ENCODE measurements around the gene PRSS8. TPM values are rescaled to one million over a fixed set of nuclear protein-coding genes. Genes with fewer than 3 reads are reported as not detected.

Gene PRSS8
- total and polyA plus RNA-seq, 2 donors (not counting 3 experiments of a cell fraction or from before 2014, with no cell fraction given) = 0.12 TPM; not detected in 1

GRCh38 chr16:31125844-31126243, 9.7 kb downstream of the PRSS8 start:
- ChIA-PET POLR2A (no interaction called here), CTCF (interaction anchor here (1.5 kb wide), 1 partner anchor 16 kb away, joined by 7 read pairs; no protein-coding TSS in a partner anchor)
- H3K79me2 ChIP-seq (ENCODE audit: control insufficient read depth, insufficient read depth, low read length) = no peaks in the 10 kb centered on the region
- DNase-seq (ENCODE audit: low read depth, low spot score) (no peak), FAIRE-seq (no peak)
- no peak overlapping the region for H3K9ac ChIP-seq (replicated peaks; ENCODE audit: extremely low read depth, insufficient read depth, low read length)
- no peaks in the 10 kb centered on the region for H3K9me3 ChIP-seq (replicated peaks; ENCODE audit: control insufficient read depth, insufficient read depth, low read length)
- TF ChIP-seq GATA2 (IDR thresholded peaks at IDR 0.05; ENCODE audit: insufficient read depth, insufficient read length, low read depth, low read length) = no peak
- no peak for TF ChIP-seq POLR2AphosphoS5 (IDR thresholded peaks at IDR 0.05; ENCODE audit: insufficient read depth, low read depth, low read length)
- TF ChIP-seq CTCF (IDR thresholded peaks at IDR 0.05; ENCODE audit: extremely low read depth in 1 of 2, insufficient read depth in 1 of 2, low read depth in 1 of 2, low read length in 2 of 2) = no peak
- no peak for TF ChIP-seq MYC (IDR thresholded peaks at IDR 0.05; ENCODE audit: low read depth, low read length)
- TF ChIP-seq JUN (IDR thresholded peaks at IDR 0.05; ENCODE audit: borderline replicate concordance, insufficient read depth, insufficient read length, low read depth) = no peak
- no peak for TF ChIP-seq POLR2A (IDR thresholded peaks at IDR 0.05; ENCODE audit: low read depth, low read length)
- TF ChIP-seq EZH2 (IDR thresholded peaks at IDR 0.05; ENCODE audit: borderline replicate concordance, low read depth, low read length, severe bottlenecking) = no peak
- TF ChIP-seq MAX (IDR thresholded peaks at IDR 0.05; ENCODE audit: insufficient read depth, insufficient read length) = no peak
- no peak overlapping the region for H3K4me2 ChIP-seq (ENCODE audit: insufficient read depth, low read length)
- intact Hi-C loops (cut with micrococcal nuclease) = no loop called here
- no peaks in the 10 kb centered on the region for H4K20me1 ChIP-seq (replicated peaks; ENCODE audit: control insufficient read depth, extremely low read depth, insufficient read depth, low read length)
- dilution Hi-C loops (cut with MboI; ENCODE audit: extremely low pct_ligation_motif_present, low sequenced_read_pairs) = no loop called here
- H3K4me1 ChIP-seq (ENCODE audit: control insufficient read depth, extremely low read depth, insufficient read depth, low read length) = no peaks in the 10 kb centered on the region
- BruUV-seq (replicated peaks) = no TSS peak
- H3K27me3 ChIP-seq (ENCODE audit: control insufficient read depth in 2 of 2, insufficient read depth in 2 of 2, low read length in 2 of 2) = no peaks in the 10 kb centered on the region
- no peak overlapping the region for H3K27ac ChIP-seq (ENCODE audit: insufficient read depth, low read depth, low read length)
- H3K4me3 ChIP-seq (replicated peaks in 1 of 3; ENCODE audit: insufficient read depth in 1 of 3, low read depth in 1 of 3, low read length in 3 of 3) = no peak overlapping the region
- H3K9me1 ChIP-seq (replicated peaks; ENCODE audit: control insufficient read depth, extremely low read depth, insufficient read depth, low read length) = no peaks in the 10 kb centered on the region
- peaks cover 0 to 13% of the 10 kb centered on the region in 2 experiments for H3K36me3 ChIP-seq (ENCODE audit: control insufficient read depth in 2 of 2, extremely low read depth in 1 of 2, insufficient read depth in 2 of 2, low read length in 2 of 2)
- H2AFZ ChIP-seq (ENCODE audit: low read depth, low read length) = no peak overlapping the region

Measured in endothelial cell of umbilical vein (primary cell).